GM23338 (cell line): Measurements from ENCODE around the gene IDH3B. TPM values are rescaled to one million over a fixed set of nuclear protein-coding genes. Genes with fewer than 3 reads are reported as not detected.

Experiments used
- ATAC-seq: fragments of 200-7000 bp; cut with Tn5 transposase; 3 replicates; pipeline ENCODE4 v1.9.1; 2020
- DNase-seq: peaks from one replicate; pipeline ENCODE4 v3.0.0-alpha.2; 2015; ENCODE audit warnings: low spot score
- H2AFZ ChIP-seq: fragments of 200-600 bp; sonication (generic); 2 replicates; pipeline ENCODE4 v1.8.0; 2016; ENCODE audit warnings: antibody characterized with exemption, mild to moderate bottlenecking, moderate library complexity
- H3F3A ChIP-seq: fragments of 200-600 bp; sonication (generic); replicated peaks from 2 replicates; pipeline ENCODE4 v1.8.0; 2017; ENCODE audit warnings: antibody characterized with exemption, mixed run types, low read depth
- H3K27ac ChIP-seq: fragments of 200-600 bp; sonication (generic); 2 replicates; pipeline ENCODE4 v1.6.1; 2016; ENCODE audit warnings: low read depth
- H3K27me3 ChIP-seq: fragments of 200-600 bp; sonication (generic); 2 replicates; pipeline ENCODE4 v1.8.0; 2016; ENCODE audit warnings: mild to moderate bottlenecking, mixed run types, moderate library complexity; ENCODE audit not compliant: insufficient read depth
- H3K36me3 ChIP-seq: fragments of 200-600 bp; sonication (generic); 2 replicates; pipeline ENCODE4 v1.8.0; 2016; ENCODE audit warnings: mild to moderate bottlenecking; ENCODE audit not compliant: insufficient read depth
- H3K4me1 ChIP-seq: fragments of 200-600 bp; sonication (generic); 2 replicates; pipeline ENCODE4 v1.8.0; 2016; ENCODE audit warnings: mild to moderate bottlenecking, moderate library complexity; ENCODE audit not compliant: insufficient read depth
- H3K4me2 ChIP-seq: fragments of 200-600 bp; sonication (generic); 2 replicates; pipeline ENCODE4 v1.7.1; 2017; ENCODE audit warnings: mixed run types
- H3K4me3 ChIP-seq: fragments of 200-600 bp; sonication (generic); 2 replicates; pipeline ENCODE4 v1.6.1; 2016; ENCODE audit warnings: mixed run types
- H3K79me2 ChIP-seq: fragments of 200-600 bp; sonication (generic); replicated peaks from 2 replicates; pipeline ENCODE4 v1.8.0; 2017; ENCODE audit warnings: mild to moderate bottlenecking; ENCODE audit not compliant: insufficient read depth
- H3K9me2 ChIP-seq: fragments of 200-600 bp; sonication (generic); 2 replicates; pipeline ENCODE4 v1.8.0; 2017; ENCODE audit not compliant: insufficient read depth
- H4K20me1 ChIP-seq: fragments of 200-600 bp; sonication (generic); replicated peaks from 2 replicates; pipeline ENCODE4 v1.8.0; 2017; ENCODE audit warnings: mild to moderate bottlenecking; ENCODE audit not compliant: insufficient read depth
- H3K27ac Mint-ChIP-seq: 2 replicates; pipeline ENCODE4 v1.8.0; 2020; ENCODE audit warnings: inconsistent platforms, mild to moderate bottlenecking, moderate library complexity, mixed read lengths
- H3K27me3 Mint-ChIP-seq: 3 replicates; pipeline ENCODE4 v1.8.0; 2022; ENCODE audit warnings: low read depth, mild to moderate bottlenecking, moderate library complexity, mixed read lengths, inconsistent platforms; ENCODE audit not compliant: insufficient read depth, poor library complexity
- H3K36me3 Mint-ChIP-seq: 3 replicates; pipeline ENCODE4 v1.8.0; 2021; ENCODE audit warnings: low read depth, mild to moderate bottlenecking, inconsistent platforms, moderate library complexity, mixed read lengths
- H3K4me1 Mint-ChIP-seq: 3 replicates; pipeline ENCODE4 v1.8.0; 2020; ENCODE audit warnings: mild to moderate bottlenecking, inconsistent platforms, mixed read lengths
- H3K4me3 Mint-ChIP-seq: 3 replicates; pipeline ENCODE4 v1.8.0; 2021; ENCODE audit warnings: moderate library complexity, mild to moderate bottlenecking, inconsistent platforms, mixed read lengths
- H3K9me3 Mint-ChIP-seq: 3 replicates; pipeline ENCODE4 v1.8.0; 2020; ENCODE audit warnings: moderate library complexity, mild to moderate bottlenecking, inconsistent platforms, mixed read lengths
- CREB1 ChIP-seq: fragments of 250-450 bp; sonication (Bioruptor Pico); IDR thresholded peaks from 2 replicates; pipeline ENCODE4 v1.5.0; 2020; ENCODE audit warnings: low read depth, mild to moderate bottlenecking, moderate library complexity
- EZH2 ChIP-seq: fragments of 200-600 bp; sonication (generic); IDR thresholded peaks from one replicate; pipeline ENCODE4 v1.8.0; 2017; ENCODE audit warnings: antibody characterized with exemption, mild to moderate bottlenecking, low read depth; ENCODE audit not compliant: unreplicated experiment
- EZH2phosphoT487 ChIP-seq: fragments of 200-600 bp; sonication (generic); IDR thresholded peaks from one replicate; pipeline ENCODE4 v1.8.1; 2018; ENCODE audit warnings: antibody characterized with exemption; ENCODE audit not compliant: unreplicated experiment
- JUNB ChIP-seq: IDR thresholded peaks from one replicate; pipeline ENCODE4 v1.6.1; 2016; ENCODE audit warnings: antibody characterized with exemption; ENCODE audit not compliant: unreplicated experiment
- NANOG ChIP-seq: IDR thresholded peaks from 2 replicates; pipeline ENCODE4 v1.6.1; 2016; ENCODE audit warnings: antibody characterized with exemption, borderline replicate concordance
- POLR2AphosphoS5 ChIP-seq: IDR thresholded peaks from 2 replicates; pipeline ENCODE4 v1.6.1; 2016; ENCODE audit warnings: antibody characterized with exemption, low read depth
- REST ChIP-seq: IDR thresholded peaks from one replicate; pipeline ENCODE4 v1.6.1; 2018; ENCODE audit warnings: antibody characterized with exemption; ENCODE audit not compliant: unreplicated experiment
- STAT1 ChIP-seq: IDR thresholded peaks from one replicate; pipeline ENCODE4 v1.6.1; 2016; ENCODE audit warnings: antibody characterized with exemption; ENCODE audit not compliant: unreplicated experiment
- ZNF114 ChIP-seq: fragments of 250-450 bp; sonication (Bioruptor Pico); IDR thresholded peaks from 2 replicates; pipeline ENCODE4 v1.5.0; 2020; ENCODE audit warnings: mild to moderate bottlenecking, moderate library complexity
- ZNF331 ChIP-seq: fragments of 250-450 bp; sonication (Bioruptor Pico); IDR thresholded peaks from 2 replicates; pipeline ENCODE4 v1.5.0; 2020; ENCODE audit warnings: low read depth, mild to moderate bottlenecking, moderate library complexity
- polyA plus RNA-seq: library from polyadenylated mRNA; unstranded; fragments of >200 nt; fragmentation: Nextera tagmentation; extraction: Ambion mirVana; gene quantifications from 2 replicates; pipeline ENCODE4 v1.2.1, GENCODE V29; 2016
- total RNA-seq: library from RNA; depleted of rRNA; stranded (reverse); fragments of >200 nt; shearing (Covaris generic); gene quantifications from 2 replicates; pipeline ENCODE4 v1.2.3, GENCODE V29; 2014
- TF ChIP-seq, protein P1 (sequence below): IDR thresholded peaks from 2 replicates; pipeline ENCODE4 v1.6.1; 2016; ENCODE audit warnings: antibody characterized with exemption
- TF ChIP-seq, protein P2 (sequence below), 2 experiments: fragments of 200-600 bp in 1 of 2; sonication (generic) in 1 of 2; conservative IDR thresholded peaks; 2 replicates each; pipeline versions ENCODE4 v1.5.1 to v1.6.1; 2016 to 2017; ENCODE audit warnings: antibody characterized with exemption in 2 of 2, low read depth in 2 of 2, mild to moderate bottlenecking in 2 of 2, moderate library complexity in 1 of 2
- TF ChIP-seq, protein P3 (sequence below): fragments of 250-450 bp; sonication (Bioruptor Pico); IDR thresholded peaks from 2 replicates; pipeline ENCODE4 v1.5.0; 2020; ENCODE audit warnings: mild to moderate bottlenecking, moderate library complexity

Gene IDH3B
- total and polyA plus RNA-seq, 2 experiments from 2014 or later: 87.1 to 126 TPM

DNA sequence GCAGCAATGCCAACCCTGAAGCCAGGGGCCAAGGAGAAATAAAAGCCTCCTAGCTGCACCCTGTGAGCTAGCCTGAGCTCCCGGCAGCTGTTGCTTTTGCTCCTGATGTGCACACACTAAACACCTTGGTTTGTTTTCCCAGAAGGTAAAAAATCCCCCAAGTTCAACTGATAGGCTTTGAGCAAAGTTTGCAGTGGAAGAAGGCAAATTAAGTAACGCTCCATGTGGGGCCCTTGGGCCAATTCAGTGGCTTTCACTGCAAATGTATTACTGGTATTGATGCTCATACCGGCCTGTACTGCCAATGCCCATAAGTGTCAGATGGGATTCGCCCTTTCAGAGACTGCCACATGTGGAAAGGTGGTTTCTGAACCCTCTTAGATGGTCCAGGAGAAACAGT lies 9.4 kb upstream of the IDH3B start:
- TF ChIP-seq POLR2AphosphoS5 (no peak), EZH2 (no peak), STAT1 (no peak), ZNF331 (CRISPR knock-in tag) (no peak), JUNB (no peak), NANOG (no peak), REST (no peak), ZNF114 (CRISPR knock-in tag) (no peak), EZH2phosphoT487 (no peak), CREB1 (CRISPR knock-in tag) (no peak)
- TF ChIP-seq, protein P1, sequence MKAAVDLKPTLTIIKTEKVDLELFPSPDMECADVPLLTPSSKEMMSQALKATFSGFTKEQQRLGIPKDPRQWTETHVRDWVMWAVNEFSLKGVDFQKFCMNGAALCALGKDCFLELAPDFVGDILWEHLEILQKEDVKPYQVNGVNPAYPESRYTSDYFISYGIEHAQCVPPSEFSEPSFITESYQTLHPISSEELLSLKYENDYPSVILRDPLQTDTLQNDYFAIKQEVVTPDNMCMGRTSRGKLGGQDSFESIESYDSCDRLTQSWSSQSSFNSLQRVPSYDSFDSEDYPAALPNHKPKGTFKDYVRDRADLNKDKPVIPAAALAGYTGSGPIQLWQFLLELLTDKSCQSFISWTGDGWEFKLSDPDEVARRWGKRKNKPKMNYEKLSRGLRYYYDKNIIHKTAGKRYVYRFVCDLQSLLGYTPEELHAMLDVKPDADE: no peak
- TF ChIP-seq, protein P2, sequence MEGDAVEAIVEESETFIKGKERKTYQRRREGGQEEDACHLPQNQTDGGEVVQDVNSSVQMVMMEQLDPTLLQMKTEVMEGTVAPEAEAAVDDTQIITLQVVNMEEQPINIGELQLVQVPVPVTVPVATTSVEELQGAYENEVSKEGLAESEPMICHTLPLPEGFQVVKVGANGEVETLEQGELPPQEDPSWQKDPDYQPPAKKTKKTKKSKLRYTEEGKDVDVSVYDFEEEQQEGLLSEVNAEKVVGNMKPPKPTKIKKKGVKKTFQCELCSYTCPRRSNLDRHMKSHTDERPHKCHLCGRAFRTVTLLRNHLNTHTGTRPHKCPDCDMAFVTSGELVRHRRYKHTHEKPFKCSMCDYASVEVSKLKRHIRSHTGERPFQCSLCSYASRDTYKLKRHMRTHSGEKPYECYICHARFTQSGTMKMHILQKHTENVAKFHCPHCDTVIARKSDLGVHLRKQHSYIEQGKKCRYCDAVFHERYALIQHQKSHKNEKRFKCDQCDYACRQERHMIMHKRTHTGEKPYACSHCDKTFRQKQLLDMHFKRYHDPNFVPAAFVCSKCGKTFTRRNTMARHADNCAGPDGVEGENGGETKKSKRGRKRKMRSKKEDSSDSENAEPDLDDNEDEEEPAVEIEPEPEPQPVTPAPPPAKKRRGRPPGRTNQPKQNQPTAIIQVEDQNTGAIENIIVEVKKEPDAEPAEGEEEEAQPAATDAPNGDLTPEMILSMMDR (conservative IDR thresholded peaks at IDR 0.05; ENCODE audit: low read depth in 2 of 2): no peak
- TF ChIP-seq, protein P3, sequence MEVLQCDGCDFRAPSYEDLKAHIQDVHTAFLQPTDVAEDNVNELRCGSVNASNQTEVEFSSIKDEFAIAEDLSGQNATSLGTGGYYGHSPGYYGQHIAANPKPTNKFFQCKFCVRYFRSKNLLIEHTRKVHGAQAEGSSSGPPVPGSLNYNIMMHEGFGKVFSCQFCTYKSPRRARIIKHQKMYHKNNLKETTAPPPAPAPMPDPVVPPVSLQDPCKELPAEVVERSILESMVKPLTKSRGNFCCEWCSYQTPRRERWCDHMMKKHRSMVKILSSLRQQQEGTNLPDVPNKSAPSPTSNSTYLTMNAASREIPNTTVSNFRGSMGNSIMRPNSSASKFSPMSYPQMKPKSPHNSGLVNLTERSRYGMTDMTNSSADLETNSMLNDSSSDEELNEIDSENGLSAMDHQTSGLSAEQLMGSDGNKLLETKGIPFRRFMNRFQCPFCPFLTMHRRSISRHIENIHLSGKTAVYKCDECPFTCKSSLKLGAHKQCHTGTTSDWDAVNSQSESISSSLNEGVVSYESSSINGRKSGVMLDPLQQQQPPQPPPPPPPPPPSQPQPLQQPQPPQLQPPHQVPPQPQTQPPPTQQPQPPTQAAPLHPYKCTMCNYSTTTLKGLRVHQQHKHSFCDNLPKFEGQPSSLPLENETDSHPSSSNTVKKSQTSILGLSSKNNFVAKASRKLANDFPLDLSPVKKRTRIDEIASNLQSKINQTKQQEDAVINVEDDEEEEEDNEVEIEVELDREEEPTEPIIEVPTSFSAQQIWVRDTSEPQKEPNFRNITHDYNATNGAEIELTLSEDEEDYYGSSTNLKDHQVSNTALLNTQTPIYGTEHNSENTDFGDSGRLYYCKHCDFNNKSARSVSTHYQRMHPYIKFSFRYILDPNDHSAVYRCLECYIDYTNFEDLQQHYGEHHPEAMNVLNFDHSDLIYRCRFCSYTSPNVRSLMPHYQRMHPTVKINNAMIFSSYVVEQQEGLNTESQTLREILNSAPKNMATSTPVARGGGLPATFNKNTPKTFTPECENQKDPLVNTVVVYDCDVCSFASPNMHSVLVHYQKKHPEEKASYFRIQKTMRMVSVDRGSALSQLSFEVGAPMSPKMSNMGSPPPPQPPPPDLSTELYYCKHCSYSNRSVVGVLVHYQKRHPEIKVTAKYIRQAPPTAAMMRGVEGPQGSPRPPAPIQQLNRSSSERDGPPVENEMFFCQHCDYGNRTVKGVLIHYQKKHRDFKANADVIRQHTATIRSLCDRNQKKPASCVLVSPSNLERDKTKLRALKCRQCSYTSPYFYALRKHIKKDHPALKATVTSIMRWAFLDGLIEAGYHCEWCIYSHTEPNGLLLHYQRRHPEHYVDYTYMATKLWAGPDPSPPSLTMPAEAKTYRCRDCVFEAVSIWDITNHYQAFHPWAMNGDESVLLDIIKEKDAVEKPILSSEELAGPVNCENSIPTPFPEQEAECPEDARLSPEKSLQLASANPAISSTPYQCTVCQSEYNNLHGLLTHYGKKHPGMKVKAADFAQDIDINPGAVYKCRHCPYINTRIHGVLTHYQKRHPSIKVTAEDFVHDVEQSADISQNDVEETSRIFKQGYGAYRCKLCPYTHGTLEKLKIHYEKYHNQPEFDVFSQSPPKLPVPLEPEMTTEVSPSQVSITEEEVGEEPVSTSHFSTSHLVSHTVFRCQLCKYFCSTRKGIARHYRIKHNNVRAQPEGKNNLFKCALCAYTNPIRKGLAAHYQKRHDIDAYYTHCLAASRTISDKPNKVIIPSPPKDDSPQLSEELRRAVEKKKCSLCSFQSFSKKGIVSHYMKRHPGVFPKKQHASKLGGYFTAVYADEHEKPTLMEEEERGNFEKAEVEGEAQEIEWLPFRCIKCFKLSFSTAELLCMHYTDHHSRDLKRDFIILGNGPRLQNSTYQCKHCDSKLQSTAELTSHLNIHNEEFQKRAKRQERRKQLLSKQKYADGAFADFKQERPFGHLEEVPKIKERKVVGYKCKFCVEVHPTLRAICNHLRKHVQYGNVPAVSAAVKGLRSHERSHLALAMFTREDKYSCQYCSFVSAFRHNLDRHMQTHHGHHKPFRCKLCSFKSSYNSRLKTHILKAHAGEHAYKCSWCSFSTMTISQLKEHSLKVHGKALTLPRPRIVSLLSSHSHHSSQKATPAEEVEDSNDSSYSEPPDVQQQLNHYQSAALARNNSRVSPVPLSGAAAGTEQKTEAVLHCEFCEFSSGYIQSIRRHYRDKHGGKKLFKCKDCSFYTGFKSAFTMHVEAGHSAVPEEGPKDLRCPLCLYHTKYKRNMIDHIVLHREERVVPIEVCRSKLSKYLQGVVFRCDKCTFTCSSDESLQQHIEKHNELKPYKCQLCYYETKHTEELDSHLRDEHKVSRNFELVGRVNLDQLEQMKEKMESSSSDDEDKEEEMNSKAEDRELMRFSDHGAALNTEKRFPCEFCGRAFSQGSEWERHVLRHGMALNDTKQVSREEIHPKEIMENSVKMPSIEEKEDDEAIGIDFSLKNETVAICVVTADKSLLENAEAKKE (CRISPR knock-in tag): no peak
- Histone ChIP-seq H3K79me2 (no peaks in the 10 kb centered on the region), H3K4me1 (no peaks in the 10 kb centered on the region), H3K27ac (no peak overlapping the region), H4K20me1 (no peaks in the 10 kb centered on the region), H3K4me3 (no peak overlapping the region), H3K4me2 (no peak overlapping the region), H2AFZ (no peak overlapping the region), H3F3A (no peaks in the 10 kb centered on the region), H3K36me3 (no peaks in the 10 kb centered on the region), H3K9me2 (no peaks in the 10 kb centered on the region), H3K27me3 (0 out of 2 replicates have a peak, but pooled peaks cover 3% of the 10 kb centered on the region)
- H3K27ac Mint-ChIP-seq: no peak overlapping the region
- no peaks in the 10 kb centered on the region for H3K9me3 Mint-ChIP-seq
- H3K36me3 Mint-ChIP-seq: no peaks in the 10 kb centered on the region
- H3K4me3 Mint-ChIP-seq: no peak overlapping the region
- DNase-seq (no peak), ATAC-seq (no peak)
- H3K4me1 Mint-ChIP-seq: peaks cover 5% of the 10 kb centered on the region; the same call in 1 of the 3 replicates
- H3K27me3 Mint-ChIP-seq: peaks cover under 1% of the 10 kb centered on the region
